Epithelial cell of esophagus (primary cell): ENCODE data around the gene SH3RF2.

ENCODE experiments used
- DNase-seq: peaks from one replicate; pipeline ENCODE4 v3.0.0; 2010; ENCODE audit warnings: low read depth
- H3K4me3 ChIP-seq: 2 replicates; pipeline ENCODE4 v1.5.1; 2011; ENCODE audit warnings: mild to moderate bottlenecking, low read length, control low read depth
- CTCF ChIP-seq: IDR thresholded peaks from 2 replicates; pipeline ENCODE4 v1.5.1; 2011; ENCODE audit warnings: low read depth, mild to moderate bottlenecking, low read length, control low read depth, inconsistent platforms; ENCODE audit not compliant: insufficient read depth; ENCODE audit errors: missing control alignments

SH3RF2 gene

GRCh38 chr5:145968970-145969713 lies 32.8 kb downstream of the SH3RF2 start:
- H3K4me3 ChIP-seq, result no peak overlapping the region
- no peak for TF ChIP-seq CTCF
- no peak for DNase-seq

DNA sequence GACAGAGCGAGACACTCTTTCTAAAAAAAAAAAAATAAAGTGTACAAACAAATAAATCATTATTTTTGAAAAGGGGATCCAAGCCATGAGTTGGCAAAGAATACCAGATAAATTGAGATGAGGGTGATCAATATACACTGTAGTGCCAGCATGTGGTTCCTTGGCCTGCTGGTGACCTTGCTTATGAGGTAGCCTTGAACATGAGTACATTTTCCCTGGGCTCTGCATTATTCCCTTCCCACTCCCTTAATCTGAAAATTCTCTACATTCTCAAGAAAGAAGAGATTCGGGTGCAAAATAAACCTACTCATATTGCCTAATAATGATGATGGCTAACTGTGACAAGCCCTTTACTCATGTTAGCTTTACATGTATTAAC lies 33.3 kb downstream of the SH3RF2 start:
- TF ChIP-seq CTCF, result no peak
- DNase-seq, result no peak
- no peak overlapping the region for H3K4me3 ChIP-seq

DNA sequence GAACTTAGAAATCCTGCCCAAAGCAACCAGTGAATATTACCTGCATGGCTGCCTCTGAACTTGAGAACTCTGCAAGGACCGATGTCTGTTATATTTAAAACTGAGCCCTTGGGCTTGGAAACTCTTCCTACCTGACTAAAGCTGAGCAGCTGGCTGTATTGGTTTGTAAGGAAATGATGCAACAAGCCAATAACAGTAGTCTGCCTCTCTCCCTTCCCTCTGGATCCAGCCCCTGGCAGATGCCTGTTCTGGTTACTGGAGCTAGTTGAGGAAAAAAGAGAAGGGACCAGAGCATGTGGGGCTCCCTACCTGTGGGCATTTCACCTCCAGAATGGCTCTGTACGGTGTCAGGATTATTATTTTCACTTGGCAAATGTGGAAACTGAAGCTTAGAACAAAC lies 34.7 kb downstream of the SH3RF2 start:
- TF ChIP-seq CTCF, result no peak
- peak; percentile 18 for DNase-seq
- H3K4me3 ChIP-seq, result no peak overlapping the region

GRCh38 chr5:145971701-145972100 lies 35.3 kb downstream of the SH3RF2 start:
- no peak for TF ChIP-seq CTCF
- no peak overlapping the region for H3K4me3 ChIP-seq
- DNase-seq, result no peak

- TF ChIP-seq CTCF, result no peak
- H3K4me3 ChIP-seq, result no peak overlapping the region
- no peak for DNase-seq
Measured at GRCh38 chr5:145975001-145975360, 38.6 kb downstream of the SH3RF2 start.

DNA sequence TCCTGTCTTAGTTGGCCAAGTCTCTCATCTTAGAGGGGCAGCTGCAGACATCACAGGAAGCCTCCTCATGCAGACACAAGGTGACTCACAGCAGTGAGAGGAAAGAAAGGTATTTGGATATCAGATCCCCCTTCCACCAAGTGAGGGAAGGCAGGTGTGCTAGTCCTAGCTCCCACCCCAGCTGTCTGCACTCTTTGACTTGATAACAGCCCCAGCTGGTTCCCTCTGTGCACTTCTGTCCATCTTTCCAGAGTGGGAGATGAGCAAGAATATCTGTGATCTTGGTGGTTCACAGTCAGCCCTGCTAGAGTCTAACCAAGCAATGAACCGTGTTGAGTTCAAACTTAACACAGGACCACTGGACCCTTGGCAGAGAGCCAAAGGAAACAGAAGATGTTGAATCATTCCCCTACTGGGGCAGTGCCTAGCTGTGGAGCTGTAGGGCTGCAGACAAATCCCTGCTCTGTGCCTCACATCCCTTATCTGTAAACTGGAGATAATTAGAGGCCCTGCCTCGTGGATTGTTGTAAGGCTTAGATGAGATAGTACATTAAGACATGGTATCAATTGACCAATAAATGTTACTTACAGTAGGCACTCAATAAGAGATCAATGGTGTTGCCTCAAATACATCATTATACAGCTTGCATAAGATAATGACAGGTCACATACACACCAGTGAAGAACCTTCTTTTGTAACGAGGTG lies 39.1 kb downstream of the SH3RF2 start:
- TF ChIP-seq CTCF, result no peak
- H3K4me3 ChIP-seq, result no peak overlapping the region
- DNase-seq, result peak; percentile 85

- no peak for TF ChIP-seq CTCF
- DNase-seq, result peak; percentile 57
- H3K4me3 ChIP-seq, result no peak overlapping the region
Measured at GRCh38 chr5:145976431-145977155, 40.2 kb downstream of the SH3RF2 start.
